Sigmoid colon (tissue), 7 donors: ENCODE results near the gene GTF3C4. TPM values are rescaled to one million over a fixed set of nuclear protein-coding genes. Genes with fewer than 3 reads are reported as not detected.

ENCODE experiments used
- DNase-seq: peaks from one replicate; pipeline ENCODE4 v3.0.0-alpha.2; 2019
- H3K27ac ChIP-seq, 4 donors: fragments of 200-600 bp; sonication (generic); one replicate each; pipeline ENCODE4 v1.5.1; 2016 to 2019; ENCODE audit warnings: mild to moderate bottlenecking in 1 of 4
- H3K27me3 ChIP-seq, 3 donors: fragments of 200-600 bp; sonication (generic); one replicate each; pipeline ENCODE4 v1.5.1; 2019; ENCODE audit warnings: mild to moderate bottlenecking in 1 of 3
- H3K36me3 ChIP-seq, 4 donors: fragments of 200-600 bp; sonication (generic); one replicate each; pipeline ENCODE4 v1.5.1; 2016 to 2019
- H3K4me1 ChIP-seq, 4 donors: fragments of 200-600 bp; sonication (generic); one replicate each; pipeline ENCODE4 v1.5.1; 2017 to 2019
- H3K4me3 ChIP-seq, 4 donors: fragments of 200-600 bp; sonication (generic); one replicate each; pipeline ENCODE4 v1.5.1; 2017 to 2019; ENCODE audit warnings: mild to moderate bottlenecking in 2 of 4, moderate library complexity in 1 of 4
- H3K9me3 ChIP-seq, 4 donors: fragments of 200-600 bp in 3 of 4; sonication (generic) in 3 of 4; one replicate each; pipeline versions ENCODE4 v1.5.1 to v1.6.1; 2013 to 2019
- EP300 ChIP-seq, 4 donors: sonication (generic); formaldehyde crosslinking; IDR thresholded peaks; one replicate each; pipeline ENCODE4 v1.6.1; 2017; ENCODE audit warnings: antibody characterized with exemption in 4 of 4
- POLR2A ChIP-seq, 2 donors: fragments of 450-650 bp; IDR thresholded peaks; one replicate each; pipeline ENCODE4 v1.6.1; 2016; ENCODE audit warnings: antibody characterized with exemption in 2 of 2, mild to moderate bottlenecking in 2 of 2, moderate library complexity in 2 of 2
- POLR2AphosphoS5 ChIP-seq, 4 donors: sonication (generic); formaldehyde crosslinking; IDR thresholded peaks; one replicate each; pipeline ENCODE4 v1.6.1; 2017; ENCODE audit warnings: antibody characterized with exemption in 4 of 4
- WGBS, 2 donors: extraction: QIAGEN DNeasy Blood & Tissue Kit; methylation state at CpG; one replicate each; pipeline ENCODE4 v1.1.7; 2013; 5-methylcytosine and 5-hydroxymethylcytosine counted together
- intact Hi-C: fragments of 100-400 bp; cut with DNase I; formaldehyde crosslinking; loops from one replicate; pipeline ENCODE4 v1.15.1; 2023
- polyA plus RNA-seq, 3 donors: library from polyadenylated mRNA; stranded (reverse); fragments of 200-250 nt; gene quantifications; one replicate each; pipeline ENCODE4 v1.2.3, GENCODE V29; 2013
- total RNA-seq, 4 donors: library from RNA; depleted of rRNA; stranded (reverse); fragments of >200 nt; gene quantifications; one replicate each; pipeline ENCODE4 v1.1.0, GENCODE V29; 2016
- TF ChIP-seq, protein P1 (sequence below), 4 experiments: fragments of 450-650 bp in 3 of 4; fragments of 200-600 bp in 1 of 4; IDR thresholded peaks; one replicate each; pipeline ENCODE4 v1.5.1; 2016 to 2019; ENCODE audit warnings: antibody characterized with exemption in 4 of 4, mild to moderate bottlenecking in 3 of 4, moderate library complexity in 2 of 4
- donor health status: healthy with polysubstance abuse.
- donor health status: Bipolar disorder and iron deficiency.
- donor health status: healthy.

GTF3C4 gene, protein sequence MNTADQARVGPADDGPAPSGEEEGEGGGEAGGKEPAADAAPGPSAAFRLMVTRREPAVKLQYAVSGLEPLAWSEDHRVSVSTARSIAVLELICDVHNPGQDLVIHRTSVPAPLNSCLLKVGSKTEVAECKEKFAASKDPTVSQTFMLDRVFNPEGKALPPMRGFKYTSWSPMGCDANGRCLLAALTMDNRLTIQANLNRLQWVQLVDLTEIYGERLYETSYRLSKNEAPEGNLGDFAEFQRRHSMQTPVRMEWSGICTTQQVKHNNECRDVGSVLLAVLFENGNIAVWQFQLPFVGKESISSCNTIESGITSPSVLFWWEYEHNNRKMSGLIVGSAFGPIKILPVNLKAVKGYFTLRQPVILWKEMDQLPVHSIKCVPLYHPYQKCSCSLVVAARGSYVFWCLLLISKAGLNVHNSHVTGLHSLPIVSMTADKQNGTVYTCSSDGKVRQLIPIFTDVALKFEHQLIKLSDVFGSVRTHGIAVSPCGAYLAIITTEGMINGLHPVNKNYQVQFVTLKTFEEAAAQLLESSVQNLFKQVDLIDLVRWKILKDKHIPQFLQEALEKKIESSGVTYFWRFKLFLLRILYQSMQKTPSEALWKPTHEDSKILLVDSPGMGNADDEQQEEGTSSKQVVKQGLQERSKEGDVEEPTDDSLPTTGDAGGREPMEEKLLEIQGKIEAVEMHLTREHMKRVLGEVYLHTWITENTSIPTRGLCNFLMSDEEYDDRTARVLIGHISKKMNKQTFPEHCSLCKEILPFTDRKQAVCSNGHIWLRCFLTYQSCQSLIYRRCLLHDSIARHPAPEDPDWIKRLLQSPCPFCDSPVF
- total RNA-seq (10 to 100 TPM; 10.7 to 12.2 (median 11.7) TPM), polyA plus RNA-seq (1 to 10 TPM; 2.1 to 5.4 (median 3.0) TPM)

DNA sequence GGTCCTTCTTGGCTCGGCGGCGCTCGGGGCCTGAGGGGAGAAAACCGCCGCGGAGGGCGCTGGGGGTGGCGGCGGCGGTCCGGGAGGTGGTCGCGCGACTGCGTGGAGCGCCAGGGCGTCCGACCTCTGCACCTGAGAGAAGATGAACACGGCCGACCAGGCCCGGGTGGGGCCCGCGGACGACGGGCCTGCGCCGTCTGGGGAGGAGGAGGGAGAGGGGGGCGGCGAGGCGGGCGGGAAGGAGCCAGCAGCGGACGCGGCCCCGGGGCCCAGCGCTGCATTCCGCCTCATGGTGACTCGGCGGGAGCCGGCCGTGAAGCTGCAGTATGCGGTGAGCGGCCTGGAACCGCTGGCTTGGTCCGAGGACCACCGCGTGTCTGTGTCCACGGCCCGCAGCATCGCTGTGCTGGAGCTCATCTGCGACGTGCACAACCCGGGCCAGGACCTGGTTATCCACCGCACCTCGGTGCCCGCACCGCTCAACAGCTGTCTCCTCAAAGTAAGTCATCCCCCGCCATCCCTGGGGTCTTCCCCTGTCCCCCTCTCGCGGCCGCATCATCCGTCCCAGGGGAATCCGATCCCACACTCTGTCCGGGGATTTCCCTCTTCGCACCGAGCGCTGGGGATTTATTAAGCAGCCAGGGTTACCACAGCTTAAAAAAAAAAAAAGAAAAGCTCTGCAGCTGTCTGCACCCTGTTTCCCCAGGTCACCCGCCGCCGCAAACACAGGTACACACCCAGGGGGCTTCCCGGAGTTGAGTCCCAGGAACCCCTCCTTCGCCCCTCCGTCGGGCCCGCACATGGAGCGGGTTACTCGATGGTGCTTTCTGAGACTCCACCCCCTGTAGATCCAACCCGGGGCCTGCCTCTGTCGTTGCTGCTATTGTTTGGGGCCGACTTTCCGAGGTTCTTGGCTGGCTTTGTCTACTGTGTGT lies at the start of gene GTF3C4:
TSS of gene GTF3C4 (plus strand) at position 8 of the 935 bp plus-strand sequence. CDS start at position 143, 135 bp downstream.
- WGBS, 2 donors = 0% methylated on average over 82 of the region's 82 CpGs
- no peaks in the 10 kb centered on the region for H3K9me3 ChIP-seq
- intact Hi-C loops = loop anchor here (2.0 to 5.0 kb wide), 4 partner anchors 102 to 232 kb away; no protein-coding TSS in a partner anchor
- H3K27ac ChIP-seq = peak within 1 kb of the TSS; percentile 93 to 98 (median 94)
- no peaks in the 10 kb centered on the region for H3K36me3 ChIP-seq
- peak; percentile 70 for DNase-seq
- peaks cover 0 to 44% (median 38%) of the 10 kb centered on the region in 4 donors for H3K4me1 ChIP-seq
- no peaks in the 10 kb centered on the region for H3K27me3 ChIP-seq
- peak within 1 kb of the TSS; percentile 78 to 86 (median 80) for H3K4me3 ChIP-seq
- TF ChIP-seq POLR2AphosphoS5 (IDR thresholded peaks at IDR 0.05) (peak; percentile 6 to 67 (median 53)), EP300 (IDR thresholded peaks at IDR 0.05) (no peak)

DNA sequence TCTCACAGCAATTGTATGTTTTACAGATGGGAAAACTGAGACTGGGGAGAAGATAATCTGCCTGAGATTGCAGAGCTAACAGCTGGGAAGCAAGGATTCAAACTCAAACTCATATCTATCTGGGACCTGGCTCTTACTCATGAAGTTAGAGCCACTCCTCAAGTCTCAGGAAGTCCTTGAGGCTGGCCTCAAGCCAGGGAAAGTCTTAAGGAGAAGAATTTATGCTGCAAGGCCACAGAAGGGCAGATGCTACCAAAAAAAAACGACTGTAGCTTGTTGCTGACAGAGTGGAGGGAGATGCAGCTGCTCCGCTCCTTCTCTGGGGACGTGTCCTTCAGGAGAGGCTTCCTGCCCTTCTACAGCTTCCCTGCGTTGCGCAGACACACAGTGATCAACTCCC lies 48.1 kb upstream of the GTF3C4 start:
- no peak overlapping the region for H3K4me3 ChIP-seq
- H3K27ac ChIP-seq = no peak overlapping the region
- WGBS, 2 donors = 74 to 80% methylated on average over 5 of the region's 5 CpGs
- intact Hi-C loops = no loop called here
- H3K9me3 ChIP-seq = no peaks in the 10 kb centered on the region
- DNase-seq = no peak
- TF ChIP-seq POLR2AphosphoS5 (IDR thresholded peaks at IDR 0.05) (no peak), EP300 (IDR thresholded peaks at IDR 0.05) (no peak), POLR2A (IDR thresholded peaks at IDR 0.05) (no peak)
- TF ChIP-seq, protein P1, sequence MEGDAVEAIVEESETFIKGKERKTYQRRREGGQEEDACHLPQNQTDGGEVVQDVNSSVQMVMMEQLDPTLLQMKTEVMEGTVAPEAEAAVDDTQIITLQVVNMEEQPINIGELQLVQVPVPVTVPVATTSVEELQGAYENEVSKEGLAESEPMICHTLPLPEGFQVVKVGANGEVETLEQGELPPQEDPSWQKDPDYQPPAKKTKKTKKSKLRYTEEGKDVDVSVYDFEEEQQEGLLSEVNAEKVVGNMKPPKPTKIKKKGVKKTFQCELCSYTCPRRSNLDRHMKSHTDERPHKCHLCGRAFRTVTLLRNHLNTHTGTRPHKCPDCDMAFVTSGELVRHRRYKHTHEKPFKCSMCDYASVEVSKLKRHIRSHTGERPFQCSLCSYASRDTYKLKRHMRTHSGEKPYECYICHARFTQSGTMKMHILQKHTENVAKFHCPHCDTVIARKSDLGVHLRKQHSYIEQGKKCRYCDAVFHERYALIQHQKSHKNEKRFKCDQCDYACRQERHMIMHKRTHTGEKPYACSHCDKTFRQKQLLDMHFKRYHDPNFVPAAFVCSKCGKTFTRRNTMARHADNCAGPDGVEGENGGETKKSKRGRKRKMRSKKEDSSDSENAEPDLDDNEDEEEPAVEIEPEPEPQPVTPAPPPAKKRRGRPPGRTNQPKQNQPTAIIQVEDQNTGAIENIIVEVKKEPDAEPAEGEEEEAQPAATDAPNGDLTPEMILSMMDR (IDR thresholded peaks at IDR 0.05) = no peak
- H3K36me3 ChIP-seq = peaks cover 0 to 47% (median 26%) of the 10 kb centered on the region in 4 donors
- no peaks in the 10 kb centered on the region for H3K27me3 ChIP-seq
- no peaks in the 10 kb centered on the region for H3K4me1 ChIP-seq

DNA sequence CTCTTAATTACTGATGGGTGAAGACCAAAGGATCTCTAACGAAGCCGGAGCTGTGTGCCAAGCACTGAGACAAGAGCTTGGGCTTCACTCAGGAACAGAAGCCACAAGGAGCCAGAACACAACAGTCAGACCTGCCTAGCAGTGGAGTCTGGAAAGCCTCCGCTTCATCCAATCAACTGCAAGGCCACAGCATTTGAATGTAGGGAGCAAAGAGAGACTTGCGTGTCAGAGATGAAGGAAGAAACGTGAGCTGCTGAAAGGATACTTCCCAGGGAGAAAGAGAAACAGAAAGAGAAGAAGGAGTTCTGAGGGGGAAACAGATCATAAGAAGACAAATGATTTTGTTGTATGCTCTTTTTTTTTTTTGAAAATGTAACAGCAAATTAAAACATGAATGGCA lies 44.0 kb upstream of the GTF3C4 start:
- intact Hi-C loops = no loop called here
- Histone ChIP-seq H3K27me3 (no peaks in the 10 kb centered on the region), H3K36me3 (peaks cover 10 to 61% (median 37%) of the 10 kb centered on the region in 4 donors), H3K4me1 (no peaks in the 10 kb centered on the region), H3K9me3 (no peaks in the 10 kb centered on the region), H3K27ac (no peak overlapping the region), H3K4me3 (no peak overlapping the region)
- DNase-seq = no peak
- TF ChIP-seq EP300 (IDR thresholded peaks at IDR 0.05) (no peak), POLR2AphosphoS5 (IDR thresholded peaks at IDR 0.05) (no peak), POLR2A (IDR thresholded peaks at IDR 0.05) (no peak)
- TF ChIP-seq, protein P1 (IDR thresholded peaks at IDR 0.05) = no peak
- WGBS, 2 donors = 92 to 93% methylated on average over 5 of the region's 5 CpGs

DNA sequence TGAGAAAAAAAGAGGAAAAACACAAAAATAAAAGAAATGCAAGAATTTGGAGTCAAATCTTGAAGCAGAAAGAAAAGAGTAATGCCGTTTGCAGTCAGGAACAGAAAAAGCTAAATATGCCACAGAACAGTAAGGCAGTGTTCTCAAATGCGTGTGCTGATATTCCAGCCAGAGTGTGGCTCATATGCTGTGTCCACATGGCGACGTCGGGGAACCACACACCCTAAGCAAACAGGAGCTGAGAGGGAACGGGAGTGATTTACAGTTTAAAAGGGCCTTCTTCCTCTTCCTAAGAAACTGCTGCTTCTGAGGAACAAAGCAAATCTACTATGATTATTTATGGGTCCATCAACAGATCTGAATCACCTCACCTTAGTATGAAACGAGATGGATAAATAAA lies 43.2 kb upstream of the GTF3C4 start:
- TF ChIP-seq POLR2AphosphoS5 (IDR thresholded peaks at IDR 0.05) = no peak
- no peak for TF ChIP-seq POLR2A (IDR thresholded peaks at IDR 0.05)
- TF ChIP-seq, protein P1 (IDR thresholded peaks at IDR 0.05) = no peak
- TF ChIP-seq EP300 (IDR thresholded peaks at IDR 0.05) = no peak
- no peak overlapping the region for H3K27ac ChIP-seq
- no peaks in the 10 kb centered on the region for H3K4me1 ChIP-seq
- no peak overlapping the region for H3K4me3 ChIP-seq
- no peak for DNase-seq
- no peaks in the 10 kb centered on the region for H3K27me3 ChIP-seq
- WGBS, 2 donors = 19 to 70% methylated on average over 7 of the region's 7 CpGs
- H3K9me3 ChIP-seq = no peaks in the 10 kb centered on the region
- intact Hi-C loops = no loop called here
- peaks cover 10 to 67% (median 36%) of the 10 kb centered on the region in 4 donors for H3K36me3 ChIP-seq
